SU-DHL-6 (cell line): Measurements from ENCODE around the gene NUTM2E.
"Not testable (repeated sequence)": the region's sequence is repeated elsewhere in the genome, so short reads cannot be mapped to it uniquely, and the experiment has no call there.

Experiments used
- EZH2phosphoT487 ChIP-seq: fragments of 200-600 bp; sonication (generic), shearing (Covaris generic); conservative IDR thresholded peaks from 2 replicates; pipeline ENCODE4 v1.6.1; 2018; ENCODE audit warnings: mild to moderate bottlenecking, antibody characterized with exemption, low read length, moderate library complexity, mixed read lengths
- TF ChIP-seq, protein P1 (sequence below): fragments of 200-600 bp; sonication (generic); IDR thresholded peaks from one replicate; pipeline ENCODE4 v1.5.1; 2017; ENCODE audit warnings: antibody characterized with exemption, mild to moderate bottlenecking, low read length, moderate library complexity; ENCODE audit not compliant: insufficient read depth, poor library complexity, severe bottlenecking

DNA sequence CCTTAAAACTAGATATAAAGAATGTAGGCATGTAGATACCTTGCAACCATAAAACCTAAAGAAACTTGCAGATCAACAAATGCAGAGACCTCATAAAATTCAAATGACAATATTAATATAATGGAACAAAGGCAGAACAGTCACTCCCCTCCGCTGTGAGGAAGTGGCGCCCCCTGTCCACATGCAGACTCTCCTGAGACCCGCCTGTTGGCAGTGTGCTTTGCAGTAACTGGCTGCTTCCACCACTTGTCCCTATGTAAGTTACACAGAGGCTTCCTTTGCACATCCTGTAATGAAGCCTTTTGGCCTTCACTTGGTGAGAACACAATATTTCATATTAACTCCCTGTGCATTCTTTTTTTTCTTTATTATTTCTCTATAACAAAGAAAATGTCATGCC, 36.3 kb downstream of the NUTM2E start:
- TF ChIP-seq, protein P1, sequence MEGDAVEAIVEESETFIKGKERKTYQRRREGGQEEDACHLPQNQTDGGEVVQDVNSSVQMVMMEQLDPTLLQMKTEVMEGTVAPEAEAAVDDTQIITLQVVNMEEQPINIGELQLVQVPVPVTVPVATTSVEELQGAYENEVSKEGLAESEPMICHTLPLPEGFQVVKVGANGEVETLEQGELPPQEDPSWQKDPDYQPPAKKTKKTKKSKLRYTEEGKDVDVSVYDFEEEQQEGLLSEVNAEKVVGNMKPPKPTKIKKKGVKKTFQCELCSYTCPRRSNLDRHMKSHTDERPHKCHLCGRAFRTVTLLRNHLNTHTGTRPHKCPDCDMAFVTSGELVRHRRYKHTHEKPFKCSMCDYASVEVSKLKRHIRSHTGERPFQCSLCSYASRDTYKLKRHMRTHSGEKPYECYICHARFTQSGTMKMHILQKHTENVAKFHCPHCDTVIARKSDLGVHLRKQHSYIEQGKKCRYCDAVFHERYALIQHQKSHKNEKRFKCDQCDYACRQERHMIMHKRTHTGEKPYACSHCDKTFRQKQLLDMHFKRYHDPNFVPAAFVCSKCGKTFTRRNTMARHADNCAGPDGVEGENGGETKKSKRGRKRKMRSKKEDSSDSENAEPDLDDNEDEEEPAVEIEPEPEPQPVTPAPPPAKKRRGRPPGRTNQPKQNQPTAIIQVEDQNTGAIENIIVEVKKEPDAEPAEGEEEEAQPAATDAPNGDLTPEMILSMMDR = not testable (repeated sequence)
- TF ChIP-seq EZH2phosphoT487 = not testable (repeated sequence)
